Mesothelial cell of epicardium (in vitro differentiated cells): ENCODE data around the gene HES7. TPM values are rescaled to one million over a fixed set of nuclear protein-coding genes. Genes with fewer than 3 reads are reported as not detected.

Experiments used
- DNase-seq, 2 experiments: peaks; one replicate each; pipeline ENCODE4 v3.0.0; 2021; ENCODE audit warnings: low spot score in 2 of 2; ENCODE audit not compliant: unreplicated experiment in 2 of 2
- H3K27ac Mint-ChIP-seq: 2 replicates; pipeline ENCODE4 v1.8.0; 2021; ENCODE audit warnings: mixed read lengths
- H3K27me3 Mint-ChIP-seq: 2 replicates; pipeline ENCODE4 v1.8.0; 2021; ENCODE audit warnings: low read depth, mixed read lengths
- H3K36me3 Mint-ChIP-seq: 2 replicates; pipeline ENCODE4 v1.8.0; 2021; ENCODE audit warnings: mixed read lengths
- H3K4me1 Mint-ChIP-seq: 2 replicates; pipeline ENCODE4 v1.8.0; 2021; ENCODE audit warnings: mixed read lengths
- H3K4me3 Mint-ChIP-seq: 2 replicates; pipeline ENCODE4 v1.8.0; 2021; ENCODE audit warnings: mild to moderate bottlenecking, moderate library complexity, mixed read lengths
- H3K9me3 Mint-ChIP-seq: 2 replicates; pipeline ENCODE4 v1.8.0; 2021; ENCODE audit warnings: mixed read lengths
- CTCF ChIP-seq: fragments of 200-600 bp; sonication (generic); IDR thresholded peaks from one replicate; pipeline ENCODE4 v1.5.0; 2021; ENCODE audit warnings: antibody characterized with exemption; ENCODE audit not compliant: unreplicated experiment
- total RNA-seq: library from RNA; stranded (reverse); gene quantifications from 3 replicates; pipeline ENCODE4 v1.2.1, GENCODE V29; 2021

HES7 gene
- total RNA-seq, 1 donor from 2014 or later: 0.45 TPM

GRCh38 chr17:8153525-8153956 lies 29.6 kb upstream of the HES7 start:
- no peak for TF ChIP-seq CTCF
- no peak overlapping the region for H3K27ac Mint-ChIP-seq
- DNase-seq: no peak
- H3K9me3 Mint-ChIP-seq: no peaks in the 10 kb centered on the region
- H3K36me3 Mint-ChIP-seq: peaks cover 3% of the 10 kb centered on the region
- H3K4me3 Mint-ChIP-seq: peak overlapping the region; percentile 91
- H3K4me1 Mint-ChIP-seq: peaks cover 23% of the 10 kb centered on the region
- no peaks in the 10 kb centered on the region for H3K27me3 Mint-ChIP-seq

- Mint-ChIP-seq H3K4me3 (peak overlapping the region; percentile 91), H3K36me3 (peaks cover 8% of the 10 kb centered on the region), H3K4me1 (peaks cover 23% of the 10 kb centered on the region), H3K9me3 (no peaks in the 10 kb centered on the region), H3K27me3 (no peaks in the 10 kb centered on the region), H3K27ac (no peak overlapping the region)
- no peak for TF ChIP-seq CTCF
- no peak for DNase-seq
Observed at GRCh38 chr17:8153031-8153451, 29.1 kb upstream of the HES7 start.

GRCh38 chr17:8152112-8152775 lies 28.3 kb upstream of the HES7 start, which contains the start of gene PER1:
Gene PER1, minus strand, starts transcription at chr17:8152404. Its CDS starts 1,698 bp downstream, at chr17:8150706.
- no peaks in the 10 kb centered on the region for H3K9me3 Mint-ChIP-seq
- H3K4me3 Mint-ChIP-seq: peak within 1 kb of the TSS; percentile 91
- peak; percentile 82 to 89 for DNase-seq
- no peak within 1 kb of the TSS for H3K27ac Mint-ChIP-seq
- no peaks in the 10 kb centered on the region for H3K27me3 Mint-ChIP-seq
- peaks cover 23% of the 10 kb centered on the region for H3K4me1 Mint-ChIP-seq
- no peak for TF ChIP-seq CTCF
- H3K36me3 Mint-ChIP-seq: peaks cover 11% of the 10 kb centered on the region

- Mint-ChIP-seq H3K27ac (no peak overlapping the region), H3K4me3 (peak overlapping the region; percentile 91), H3K9me3 (no peaks in the 10 kb centered on the region), H3K4me1 (peaks cover 23% of the 10 kb centered on the region), H3K27me3 (no peaks in the 10 kb centered on the region), H3K36me3 (peaks cover 15% of the 10 kb centered on the region)
- no peak for TF ChIP-seq CTCF
- DNase-seq: peak in 1 of 2 experiments; percentile 69
Observed at GRCh38 chr17:8151641-8152111, 27.8 kb upstream of the HES7 start.

GRCh38 chr17:8151120-8151640 lies 27.3 kb upstream of the HES7 start:
- peak; percentile 72 to 81 for DNase-seq
- Mint-ChIP-seq H3K27ac (no peak overlapping the region), H3K4me3 (peak overlapping the region; percentile 91), H3K9me3 (no peaks in the 10 kb centered on the region), H3K36me3 (peaks cover 20% of the 10 kb centered on the region), H3K27me3 (no peaks in the 10 kb centered on the region), H3K4me1 (peaks cover 23% of the 10 kb centered on the region)
- TF ChIP-seq CTCF: no peak
